Activated T-helper 1 cell treated with anti-CD3 and anti-CD28 coated beads, Interleukin-12 subunit alpha, Interleukin-12 subunit beta, Interleukin-2, Interleukin-4 antibody, amounts not matched to agents 30 ng/mL and 10 ng/mL and 1 ng/mL, durations not matched to agents 14 hours and 24 hours and 36 hours (primary cell): Measurements from ENCODE around the gene SEL1L2. TPM values are rescaled to one million over a fixed set of nuclear protein-coding genes. Genes with fewer than 3 reads are reported as not detected.

Source experiments
- DNase-seq: peaks from one replicate; pipeline ENCODE4 v3.0.0; 2021; ENCODE audit warnings: low spot score
- H3K27ac Mint-ChIP-seq: one replicate; pipeline ENCODE4 v1.8.0; 2021; ENCODE audit warnings: mild to moderate bottlenecking, mixed read lengths
- H3K27me3 Mint-ChIP-seq: one replicate; pipeline ENCODE4 v1.8.0; 2022; ENCODE audit warnings: mild to moderate bottlenecking, moderate library complexity, mixed read lengths; ENCODE audit not compliant: insufficient read depth
- H3K36me3 Mint-ChIP-seq: one replicate; pipeline ENCODE4 v1.8.0; 2021; ENCODE audit warnings: low read depth, mixed read lengths
- H3K4me1 Mint-ChIP-seq: one replicate; pipeline ENCODE4 v1.8.0; 2021; ENCODE audit warnings: low read depth, mixed read lengths
- H3K4me3 Mint-ChIP-seq: one replicate; pipeline ENCODE4 v1.8.0; 2021; ENCODE audit warnings: mild to moderate bottlenecking, moderate library complexity, mixed read lengths
- H3K9me3 Mint-ChIP-seq: one replicate; pipeline ENCODE4 v1.8.0; 2021; ENCODE audit warnings: mixed read lengths
- intact Hi-C: fragments of 100-400 bp; cut with micrococcal nuclease; formaldehyde crosslinking; loops from one replicate; pipeline ENCODE4 v1.15.1; 2024
- total RNA-seq: library from RNA; stranded (reverse); gene quantifications from 2 replicates; pipeline ENCODE4 v1.2.3, GENCODE V29; 2022

SEL1L2 gene
- total RNA-seq, 1 donor from 2014 or later = not detected

DNA sequence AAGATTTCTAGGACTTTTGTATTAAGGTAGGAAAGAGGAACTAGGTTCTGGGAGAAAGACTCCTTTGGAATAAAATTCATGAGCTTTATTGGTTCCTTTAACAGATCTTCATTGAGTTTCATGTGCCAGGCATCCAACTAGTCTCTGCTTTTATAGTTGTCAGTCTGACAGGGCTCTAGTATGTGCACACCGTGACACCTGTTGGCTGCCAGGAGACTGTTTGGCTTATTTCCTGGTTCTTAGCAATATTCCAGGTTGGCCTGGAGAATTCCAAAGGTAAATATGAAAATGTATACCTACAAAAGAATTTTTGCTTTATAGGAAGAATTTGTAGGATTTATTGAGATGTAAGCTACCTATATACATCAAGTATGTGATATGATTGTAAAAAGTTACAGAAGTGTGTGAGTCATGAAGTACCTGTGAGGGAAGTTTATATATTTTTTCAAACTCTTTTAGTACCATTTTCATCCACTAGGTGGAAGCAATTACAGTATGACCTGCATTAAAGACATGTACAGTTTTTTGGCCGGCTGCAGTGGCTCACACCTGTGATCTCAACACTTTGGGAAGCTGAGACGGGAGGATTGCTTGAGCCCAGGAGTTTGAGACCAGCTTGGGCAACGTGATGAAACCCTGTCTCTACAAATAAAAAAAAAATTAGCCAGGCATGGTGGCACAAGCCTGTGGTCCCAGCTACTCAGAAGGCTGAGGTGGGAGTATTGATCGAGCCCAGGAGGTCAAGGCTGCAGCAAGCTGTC, 170.3 kb downstream of the SEL1L2 start:
- intact Hi-C loops = loop anchor here (1.0 to 10.0 kb wide), 2 partner anchors 235 to 595 kb away; partner anchors contain the start of gene ISM1
- Mint-ChIP-seq H3K27ac (no peak overlapping the region), H3K27me3 (no peaks in the 10 kb centered on the region), H3K4me3 (no peak overlapping the region), H3K4me1 (peaks cover 23% of the 10 kb centered on the region), H3K9me3 (no peaks in the 10 kb centered on the region), H3K36me3 (peaks cover 25% of the 10 kb centered on the region)
- no peak for DNase-seq

DNA sequence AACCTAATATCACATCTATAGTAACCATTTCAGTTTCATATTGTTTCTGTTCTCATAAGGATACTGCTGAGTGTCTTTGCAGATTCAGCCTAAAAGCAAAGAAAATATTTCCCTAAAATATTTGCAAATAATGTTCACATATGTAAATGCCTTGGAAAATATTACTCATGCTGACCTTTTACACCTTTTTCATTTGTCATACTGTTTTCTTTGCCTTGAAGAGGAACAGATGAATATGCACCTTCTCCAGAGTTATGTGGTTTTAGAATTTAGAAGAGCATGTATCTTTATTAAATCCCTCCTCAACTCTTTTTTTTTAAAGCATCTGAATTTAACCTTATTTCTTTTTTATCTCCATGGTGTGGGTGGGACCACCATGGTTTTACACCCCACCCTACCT, 173.1 kb downstream of the SEL1L2 start:
- DNase-seq = no peak
- H3K36me3 Mint-ChIP-seq = peaks cover 34% of the 10 kb centered on the region
- peak overlapping the region; percentile 79 for H3K27ac Mint-ChIP-seq
- no peaks in the 10 kb centered on the region for H3K27me3 Mint-ChIP-seq
- no peak overlapping the region for H3K4me3 Mint-ChIP-seq
- no peaks in the 10 kb centered on the region for H3K9me3 Mint-ChIP-seq
- intact Hi-C loops = loop anchor here (2.0 to 10.0 kb wide), 2 partner anchors 571 to 593 kb away; partner anchors contain the start of gene ISM1
- peaks cover 29% of the 10 kb centered on the region for H3K4me1 Mint-ChIP-seq

DNA sequence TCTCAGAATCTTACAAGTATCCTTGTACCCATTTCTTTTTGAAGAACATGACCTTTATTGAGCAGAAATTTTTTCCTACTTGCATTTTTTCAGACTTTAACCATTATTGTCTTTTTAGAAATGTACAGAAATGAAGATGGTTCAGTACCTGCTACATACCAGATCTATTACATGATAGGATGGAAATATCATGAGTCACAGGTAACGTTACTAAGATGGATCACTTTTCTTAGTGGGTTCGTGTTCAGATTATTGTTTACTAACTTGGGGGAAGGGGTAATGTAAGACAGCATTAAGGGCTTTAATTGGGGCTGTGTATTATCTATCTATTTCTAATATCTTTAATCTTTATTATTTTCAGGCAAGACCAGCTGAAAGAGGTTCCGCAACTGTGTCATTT, 173.7 kb downstream of the SEL1L2 start:
- intact Hi-C loops = loop anchor here (1.0 to 10.0 kb wide), 3 partner anchors 31 to 592 kb away; partner anchors contain the start of genes ISM1 and NDUFAF5
- Mint-ChIP-seq H3K9me3 (no peaks in the 10 kb centered on the region), H3K4me1 (peaks cover 29% of the 10 kb centered on the region), H3K36me3 (peaks cover 34% of the 10 kb centered on the region), H3K27me3 (no peaks in the 10 kb centered on the region), H3K27ac (peak overlapping the region; percentile 68), H3K4me3 (no peak overlapping the region)
- DNase-seq = no peak

DNA sequence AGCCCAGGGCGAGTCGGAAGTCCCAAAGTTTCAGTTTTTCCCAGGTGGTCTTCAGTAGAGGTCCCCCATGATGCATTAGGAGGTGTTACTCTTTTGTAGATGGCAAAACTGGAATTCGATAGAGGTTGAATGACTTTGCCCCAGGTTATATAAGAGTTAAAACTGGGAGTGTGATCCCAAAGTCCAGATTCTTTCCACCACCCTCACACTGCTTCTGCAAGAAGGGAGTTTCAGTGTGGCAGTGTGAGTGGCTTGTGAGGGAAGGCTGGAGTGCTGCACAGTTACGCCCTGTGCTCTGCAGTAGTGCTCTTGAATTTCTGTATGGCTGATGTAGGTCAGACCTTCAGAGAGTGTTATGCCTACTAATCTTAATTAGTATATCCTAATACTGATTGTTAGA, 175.7 kb downstream of the SEL1L2 start:
- Mint-ChIP-seq H3K9me3 (no peaks in the 10 kb centered on the region), H3K36me3 (peaks cover 31% of the 10 kb centered on the region), H3K4me3 (no peak overlapping the region), H3K27me3 (no peaks in the 10 kb centered on the region), H3K4me1 (peaks cover 29% of the 10 kb centered on the region), H3K27ac (no peak overlapping the region)
- no peak for DNase-seq
- intact Hi-C loops = loop anchor here (10.0 kb wide), 1 partner anchor 590 kb away; the partner anchor contains the start of gene ISM1

DNA sequence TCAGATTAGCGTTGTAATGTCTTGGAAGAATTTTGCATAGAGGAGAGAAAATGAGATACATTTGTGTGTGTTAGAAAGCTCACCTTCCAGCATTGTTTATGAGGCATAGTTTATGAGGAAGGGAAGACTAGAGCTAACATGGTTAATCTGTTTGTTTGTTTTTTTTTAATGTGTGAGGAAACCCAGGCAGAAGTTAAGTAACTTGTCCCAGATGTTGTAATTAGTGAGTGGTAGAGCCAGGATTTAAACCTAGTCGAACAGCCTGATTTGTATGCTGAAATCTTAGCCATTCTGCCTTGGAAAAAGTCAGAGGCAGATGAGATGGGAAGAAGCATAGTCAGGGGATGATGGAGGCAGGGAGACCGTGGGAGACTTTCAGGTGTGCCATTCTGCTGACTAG, 176.5 kb downstream of the SEL1L2 start:
- no peaks in the 10 kb centered on the region for H3K9me3 Mint-ChIP-seq
- no peaks in the 10 kb centered on the region for H3K27me3 Mint-ChIP-seq
- H3K4me1 Mint-ChIP-seq = peaks cover 29% of the 10 kb centered on the region
- H3K27ac Mint-ChIP-seq = no peak overlapping the region
- H3K36me3 Mint-ChIP-seq = peaks cover 30% of the 10 kb centered on the region
- no peak overlapping the region for H3K4me3 Mint-ChIP-seq
- DNase-seq = no peak
- intact Hi-C loops = loop anchor here (10.0 kb wide), 1 partner anchor 589 kb away; the partner anchor contains the start of gene ISM1

DNA sequence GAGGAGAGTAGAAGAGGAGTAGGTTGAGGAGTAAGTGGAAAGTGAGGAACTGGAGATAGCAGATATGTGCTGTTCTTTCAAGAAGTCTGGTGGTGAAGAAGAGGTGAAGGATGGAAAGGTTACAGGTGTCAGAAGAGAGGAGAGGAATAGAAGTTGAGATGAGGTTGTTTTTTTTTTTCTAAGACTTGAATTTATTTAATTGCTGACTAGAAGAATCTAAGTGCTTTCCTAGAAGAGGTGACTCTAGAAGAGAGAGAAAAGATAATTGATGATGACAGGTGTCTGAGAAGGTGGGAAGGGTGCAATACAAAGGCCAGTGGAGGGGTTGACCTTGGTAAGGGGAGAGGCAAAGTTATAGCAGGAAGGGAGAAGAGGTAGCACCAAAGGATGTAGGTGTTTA, 180.0 kb downstream of the SEL1L2 start:
- H3K4me1 Mint-ChIP-seq = peaks cover 6% of the 10 kb centered on the region
- no peak overlapping the region for H3K4me3 Mint-ChIP-seq
- no peak overlapping the region for H3K27ac Mint-ChIP-seq
- intact Hi-C loops = loop anchor here (10.0 kb wide), 1 partner anchor 586 kb away; the partner anchor contains the start of gene ISM1
- H3K27me3 Mint-ChIP-seq = no peaks in the 10 kb centered on the region
- no peak for DNase-seq
- no peaks in the 10 kb centered on the region for H3K9me3 Mint-ChIP-seq
- H3K36me3 Mint-ChIP-seq = peaks cover 16% of the 10 kb centered on the region

DNA sequence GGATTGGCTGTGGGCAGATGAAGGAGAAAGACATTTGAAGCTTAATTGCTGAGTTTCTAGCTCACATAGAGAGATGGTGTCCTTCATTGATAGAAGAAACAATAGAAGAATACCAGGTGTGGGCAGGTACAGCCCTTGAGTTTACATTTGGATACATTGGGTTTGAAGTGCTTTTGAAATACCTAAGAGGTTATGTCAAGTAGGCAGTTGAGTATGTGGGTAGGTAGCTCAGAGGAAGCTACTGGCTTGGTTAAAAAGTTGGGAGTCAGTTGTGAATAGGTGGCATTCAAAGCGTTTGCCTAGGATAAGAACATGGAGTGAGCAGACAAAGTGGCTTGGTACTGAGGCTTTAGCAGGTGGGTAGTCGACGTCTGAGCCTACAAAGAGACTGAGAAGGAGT, 180.6 kb downstream of the SEL1L2 start:
- Mint-ChIP-seq H3K4me3 (no peak overlapping the region), H3K4me1 (peaks cover 6% of the 10 kb centered on the region), H3K36me3 (peaks cover 15% of the 10 kb centered on the region), H3K9me3 (no peaks in the 10 kb centered on the region), H3K27ac (no peak overlapping the region), H3K27me3 (no peaks in the 10 kb centered on the region)
- no peak for DNase-seq
- intact Hi-C loops = loop anchor here (10.0 kb wide), 1 partner anchor 585 kb away; the partner anchor contains the start of gene ISM1

DNA sequence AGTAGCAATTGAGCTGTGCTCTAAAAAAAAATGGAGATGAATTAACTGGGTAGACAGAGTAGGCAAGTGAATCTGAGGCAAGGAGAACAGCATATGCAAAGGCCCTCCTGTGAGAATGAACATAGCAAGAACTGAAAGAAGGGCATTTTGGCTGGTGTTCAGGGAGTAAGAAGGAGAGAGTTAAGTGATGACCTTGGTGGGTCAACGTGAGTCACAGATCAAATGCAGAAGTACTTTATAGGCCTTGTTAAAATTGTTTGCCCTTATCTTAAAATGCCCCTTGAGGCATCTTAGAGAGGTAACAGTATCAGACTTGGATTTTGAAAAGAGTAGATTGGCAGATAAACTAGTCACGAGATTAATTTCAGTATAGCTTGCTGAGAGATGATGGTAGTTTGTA, 181.0 kb downstream of the SEL1L2 start:
- Mint-ChIP-seq H3K27ac (no peak overlapping the region), H3K4me1 (peaks cover 6% of the 10 kb centered on the region), H3K4me3 (no peak overlapping the region), H3K27me3 (no peaks in the 10 kb centered on the region), H3K9me3 (no peaks in the 10 kb centered on the region), H3K36me3 (peaks cover 19% of the 10 kb centered on the region)
- intact Hi-C loops = no loop called here
- DNase-seq = no peak

DNA sequence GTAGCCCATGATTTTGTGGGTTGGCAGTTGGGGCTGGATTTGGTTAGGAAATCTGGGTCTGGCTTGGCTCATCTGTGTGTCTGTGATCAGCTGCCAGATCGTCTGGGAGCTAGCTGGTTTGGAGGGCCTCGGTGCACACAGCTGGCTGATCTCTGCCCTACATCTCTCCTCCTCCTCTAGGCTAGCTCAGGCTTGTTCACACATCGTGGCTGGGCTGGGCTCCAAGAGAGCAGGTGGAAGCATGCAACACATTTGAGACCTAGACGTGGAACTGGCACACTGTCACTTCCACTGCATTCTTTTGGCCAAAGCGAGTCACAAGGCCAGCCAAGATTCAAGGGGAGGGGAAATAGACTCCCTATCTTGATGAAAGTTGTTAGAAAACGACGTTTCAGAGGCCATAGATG, 189.7 kb downstream of the SEL1L2 start:
- H3K4me3 Mint-ChIP-seq = no peak overlapping the region
- no peak for DNase-seq
- no peaks in the 10 kb centered on the region for H3K9me3 Mint-ChIP-seq
- no peaks in the 10 kb centered on the region for H3K27me3 Mint-ChIP-seq
- H3K27ac Mint-ChIP-seq = no peak overlapping the region
- peaks cover 5% of the 10 kb centered on the region for H3K4me1 Mint-ChIP-seq
- H3K36me3 Mint-ChIP-seq = peaks cover 46% of the 10 kb centered on the region
- intact Hi-C loops = no loop called here

DNA sequence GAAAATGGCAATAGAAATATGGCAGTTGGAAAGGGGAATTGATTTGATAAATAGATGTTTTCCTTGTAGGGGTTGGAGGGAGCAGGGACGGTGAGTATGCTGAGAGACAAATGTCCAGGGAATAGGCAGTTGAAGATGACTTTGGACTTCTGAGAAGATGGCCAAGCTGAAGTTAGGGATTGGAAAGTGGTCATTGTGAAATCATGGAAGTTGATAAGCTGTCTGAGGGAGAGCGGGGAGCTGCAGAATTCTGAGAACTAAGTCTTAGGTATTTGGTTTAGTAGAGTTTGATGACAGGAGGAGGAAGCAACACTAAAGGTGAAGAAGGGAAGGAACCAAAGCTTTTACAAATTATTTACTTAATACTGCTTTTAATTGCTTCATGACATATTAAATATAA, 190.4 kb downstream of the SEL1L2 start:
- Mint-ChIP-seq H3K4me1 (peaks cover 5% of the 10 kb centered on the region), H3K27ac (peak overlapping the region; percentile 1), H3K36me3 (peaks cover 48% of the 10 kb centered on the region), H3K27me3 (no peaks in the 10 kb centered on the region), H3K4me3 (no peak overlapping the region), H3K9me3 (no peaks in the 10 kb centered on the region)
- intact Hi-C loops = no loop called here
- DNase-seq = no peak

Other genes with a start within 250 kb of the SEL1L2 start
- gene ESF1, start 205.7 kb downstream of the SEL1L2 start, total RNA-seq = 30.3 and 32.1 TPM in 2 replicates
- gene NDUFAF5, start 205.6 kb downstream of the SEL1L2 start, total RNA-seq = 34.9 and 39.9 TPM in 2 replicates
- not detected in 2 replicates for gene MACROD2, start 4.9 kb upstream of the SEL1L2 start, total RNA-seq